ENCODE measurements around the gene KRTAP13-4. TPM values are rescaled to one million over a fixed set of nuclear protein-coding genes. Genes with fewer than 3 reads are reported as not detected.

The KRTAP13-4 gene
- total RNA-seq, 4 donors from 2014 or later = not detected

DNA sequence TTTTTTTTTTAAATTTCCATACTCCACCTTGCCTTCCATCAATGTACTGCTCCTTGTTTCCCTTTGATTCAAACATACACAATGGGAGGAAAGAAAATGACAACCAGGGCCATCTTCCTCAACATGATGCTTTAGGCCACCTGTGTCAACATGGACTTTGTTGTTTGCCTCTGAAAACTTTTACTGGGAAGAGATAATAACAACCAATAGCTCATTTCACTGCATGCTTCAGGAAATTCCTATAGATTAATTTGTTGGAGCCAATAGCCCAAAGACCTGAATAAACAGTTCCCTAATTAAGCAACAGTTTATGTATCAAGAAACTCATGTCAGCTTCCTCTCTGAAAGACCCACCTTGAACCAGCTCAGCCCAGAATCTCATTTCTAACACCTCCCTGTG is 13.2 kb downstream of the KRTAP13-4 start:
- no peak overlapping the region for H3K4me3 ChIP-seq (ENCODE audit: low read depth, poor library complexity, severe bottlenecking)
- DNase-seq (ENCODE audit: low spot score in 2 of 2) = no peak
- TF ChIP-seq POLR2A (IDR thresholded peaks at IDR 0.05) = no peak
- TF ChIP-seq, protein P1, sequence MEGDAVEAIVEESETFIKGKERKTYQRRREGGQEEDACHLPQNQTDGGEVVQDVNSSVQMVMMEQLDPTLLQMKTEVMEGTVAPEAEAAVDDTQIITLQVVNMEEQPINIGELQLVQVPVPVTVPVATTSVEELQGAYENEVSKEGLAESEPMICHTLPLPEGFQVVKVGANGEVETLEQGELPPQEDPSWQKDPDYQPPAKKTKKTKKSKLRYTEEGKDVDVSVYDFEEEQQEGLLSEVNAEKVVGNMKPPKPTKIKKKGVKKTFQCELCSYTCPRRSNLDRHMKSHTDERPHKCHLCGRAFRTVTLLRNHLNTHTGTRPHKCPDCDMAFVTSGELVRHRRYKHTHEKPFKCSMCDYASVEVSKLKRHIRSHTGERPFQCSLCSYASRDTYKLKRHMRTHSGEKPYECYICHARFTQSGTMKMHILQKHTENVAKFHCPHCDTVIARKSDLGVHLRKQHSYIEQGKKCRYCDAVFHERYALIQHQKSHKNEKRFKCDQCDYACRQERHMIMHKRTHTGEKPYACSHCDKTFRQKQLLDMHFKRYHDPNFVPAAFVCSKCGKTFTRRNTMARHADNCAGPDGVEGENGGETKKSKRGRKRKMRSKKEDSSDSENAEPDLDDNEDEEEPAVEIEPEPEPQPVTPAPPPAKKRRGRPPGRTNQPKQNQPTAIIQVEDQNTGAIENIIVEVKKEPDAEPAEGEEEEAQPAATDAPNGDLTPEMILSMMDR (IDR thresholded peaks at IDR 0.05) = no peak
- intact Hi-C loops (cut with DNase I; ENCODE audit: low total_unique reads) = no loop called here

DNA sequence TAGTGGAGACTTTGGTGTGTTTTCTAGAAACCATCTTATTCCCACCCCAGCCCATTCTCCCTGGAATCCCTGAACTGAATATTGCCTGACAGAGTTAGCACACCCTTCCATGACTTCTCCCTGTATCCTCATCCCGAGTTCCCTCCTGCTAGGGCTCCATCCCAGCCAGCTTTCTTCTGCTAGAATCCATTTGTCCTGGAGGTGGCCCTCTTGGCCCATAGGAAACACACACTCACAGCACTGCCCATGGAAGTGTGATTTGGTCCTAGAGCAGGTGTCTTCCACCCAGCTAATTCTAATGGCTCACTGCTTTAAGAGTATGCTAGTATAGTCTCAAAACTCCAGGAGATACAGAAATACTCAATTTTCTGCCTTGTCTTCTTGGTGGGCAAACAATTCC is 14.2 kb downstream of the KRTAP13-4 start:
- intact Hi-C loops (cut with DNase I; ENCODE audit: low total_unique reads) = no loop called here
- DNase-seq (ENCODE audit: low spot score in 2 of 2) = no peak
- no peak overlapping the region for H3K4me3 ChIP-seq (ENCODE audit: low read depth, poor library complexity, severe bottlenecking)
- 58 to 71% methylated on average over 1 of the region's 1 CpG for WGBS, 2 donors
- TF ChIP-seq, protein P1 (IDR thresholded peaks at IDR 0.05) = no peak
- TF ChIP-seq POLR2A (IDR thresholded peaks at IDR 0.05) = no peak

DNA sequence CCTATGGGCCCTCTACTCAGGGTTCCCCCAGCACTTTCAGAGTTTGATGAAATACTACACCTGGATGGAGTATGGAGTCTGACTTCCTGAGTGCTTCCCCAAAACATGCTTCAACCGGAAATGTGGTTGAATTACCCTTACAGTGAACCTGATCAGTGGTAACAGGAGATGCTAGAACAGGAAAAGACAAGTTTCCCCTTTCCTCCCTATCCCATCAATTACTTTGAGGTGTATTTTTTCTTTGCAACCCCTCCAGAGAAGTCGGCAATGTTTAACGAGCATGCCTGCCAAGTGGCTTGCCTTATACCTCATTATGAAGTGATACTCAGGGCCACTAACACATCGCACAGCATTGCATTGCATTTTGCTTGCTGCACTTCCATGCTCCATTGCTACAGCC is 17.0 kb downstream of the KRTAP13-4 start:
- WGBS, 2 donors = 29 to 42% methylated on average over 4 of the region's 4 CpGs
- intact Hi-C loops (cut with DNase I; ENCODE audit: low total_unique reads) = no loop called here
- no peak for TF ChIP-seq POLR2A (IDR thresholded peaks at IDR 0.05)
- TF ChIP-seq, protein P1 (IDR thresholded peaks at IDR 0.05) = no peak
- H3K4me3 ChIP-seq (ENCODE audit: low read depth, poor library complexity, severe bottlenecking) = no peak overlapping the region
- no peak for DNase-seq (ENCODE audit: low spot score in 2 of 2)

DNA sequence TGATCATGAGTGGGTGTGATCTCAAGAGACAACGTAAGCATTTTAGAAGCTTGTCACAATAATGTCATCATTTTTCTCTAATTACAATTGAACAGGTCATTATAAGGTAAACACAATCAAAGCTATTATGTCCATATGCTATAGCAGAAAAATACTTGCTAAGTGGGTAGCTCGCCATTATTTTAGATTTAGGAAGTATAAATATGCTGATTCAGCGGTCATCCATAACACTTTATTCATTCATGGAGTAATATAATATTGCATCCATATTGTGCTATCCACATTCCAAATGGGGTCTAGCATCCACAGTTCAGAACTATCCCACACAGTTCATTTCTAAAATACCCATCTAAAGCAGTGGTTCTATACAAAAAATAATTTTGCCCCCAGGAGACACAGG is 18.5 kb downstream of the KRTAP13-4 start:
- intact Hi-C loops (cut with DNase I; ENCODE audit: low total_unique reads) = no loop called here
- WGBS, 2 donors = 93 to 95% methylated on average over 3 of the region's 3 CpGs
- no peak overlapping the region for H3K4me3 ChIP-seq (ENCODE audit: low read depth, poor library complexity, severe bottlenecking)
- no peak for DNase-seq (ENCODE audit: low spot score in 2 of 2)
- TF ChIP-seq, protein P1 (IDR thresholded peaks at IDR 0.05) = no peak
- no peak for TF ChIP-seq POLR2A (IDR thresholded peaks at IDR 0.05)

DNA sequence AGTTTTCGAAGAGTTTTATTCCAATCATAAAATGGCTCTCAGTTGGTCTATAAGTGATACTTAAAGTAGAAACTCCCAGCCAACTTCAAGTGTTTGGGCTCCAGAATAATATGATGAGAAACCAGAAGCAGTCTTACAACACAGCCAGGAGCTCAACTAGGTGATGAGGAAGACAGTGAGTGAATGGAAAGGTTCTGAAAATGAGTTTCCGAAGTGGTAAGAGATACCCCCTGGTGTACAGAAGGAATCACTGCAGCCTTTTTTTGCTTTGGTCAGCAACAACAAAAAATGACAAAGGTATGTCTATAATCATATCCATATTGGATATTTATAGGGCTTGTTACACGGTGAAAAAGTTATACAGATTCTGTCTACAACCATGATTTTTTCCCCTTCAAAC is 33.7 kb downstream of the KRTAP13-4 start:
- intact Hi-C loops (cut with DNase I; ENCODE audit: low total_unique reads) = no loop called here
- no peak overlapping the region for H3K4me3 ChIP-seq (ENCODE audit: low read depth, poor library complexity, severe bottlenecking)
- TF ChIP-seq POLR2A (IDR thresholded peaks at IDR 0.05) = no peak
- TF ChIP-seq, protein P1 (IDR thresholded peaks at IDR 0.05) = no peak
- DNase-seq (ENCODE audit: low spot score in 2 of 2) = no peak
- 42 to 65% methylated on average over 3 of the region's 3 CpGs for WGBS, 2 donors

DNA sequence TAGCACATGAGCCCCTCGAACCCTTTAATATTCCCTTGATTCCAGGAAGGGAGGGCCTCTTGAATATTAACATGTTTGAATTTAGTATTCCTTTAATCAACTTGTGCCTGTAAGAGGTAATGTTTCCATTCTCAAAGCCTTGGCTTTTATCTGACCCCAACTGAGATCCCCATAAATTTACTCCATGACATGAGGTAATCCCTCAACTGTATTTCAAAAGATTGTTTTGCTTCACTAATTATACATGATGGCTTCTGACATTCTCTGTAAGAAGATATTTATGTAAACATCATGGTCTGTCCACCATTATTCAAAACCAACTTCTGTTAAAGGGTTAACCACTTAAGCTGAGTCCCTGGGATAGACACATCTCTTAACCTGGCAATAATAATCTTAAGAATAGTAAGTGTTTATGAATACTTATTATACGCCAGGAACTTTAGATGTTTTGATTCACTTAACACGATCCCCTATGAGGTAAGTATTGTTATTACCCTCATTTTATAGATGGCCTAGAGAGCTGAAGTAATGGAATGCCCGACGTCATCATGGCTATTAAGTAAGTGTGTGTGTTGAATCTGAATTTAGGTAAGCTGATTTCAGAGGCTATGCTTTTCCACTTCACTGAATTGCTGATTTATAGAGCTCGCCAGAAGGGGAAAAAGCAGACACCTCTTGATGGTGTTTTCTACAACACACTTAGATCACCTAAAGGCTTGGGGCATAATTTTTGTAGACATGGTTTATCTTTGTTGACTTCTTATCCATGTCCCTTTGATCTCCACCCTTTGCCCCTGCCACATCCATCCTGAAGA is 39.1 kb downstream of the KRTAP13-4 start:
- no peak for DNase-seq (ENCODE audit: low spot score in 2 of 2)
- intact Hi-C loops (cut with DNase I; ENCODE audit: low total_unique reads) = no loop called here
- 54 to 65% methylated on average over 6 of the region's 6 CpGs for WGBS, 2 donors
- no peak overlapping the region for H3K4me3 ChIP-seq (ENCODE audit: low read depth, poor library complexity, severe bottlenecking)
- TF ChIP-seq, protein P1 (IDR thresholded peaks at IDR 0.05) = no peak
- TF ChIP-seq POLR2A (IDR thresholded peaks at IDR 0.05) = no peak
